NCI-H146 treated with DMSO at 0.1 percent for 48 hours (cell line): Measurements from ENCODE around the gene NHS.
"Not testable (repeated sequence)": the region's sequence is repeated elsewhere in the genome, so short reads cannot be mapped to it uniquely, and the experiment has no call there.

Source experiments
- DNase-seq: peaks from one replicate; lab custom pipeline; 2025; ENCODE audit not compliant: unreplicated experiment; lab: John Stamatoyannopoulos, UW

The NHS gene

DNA sequence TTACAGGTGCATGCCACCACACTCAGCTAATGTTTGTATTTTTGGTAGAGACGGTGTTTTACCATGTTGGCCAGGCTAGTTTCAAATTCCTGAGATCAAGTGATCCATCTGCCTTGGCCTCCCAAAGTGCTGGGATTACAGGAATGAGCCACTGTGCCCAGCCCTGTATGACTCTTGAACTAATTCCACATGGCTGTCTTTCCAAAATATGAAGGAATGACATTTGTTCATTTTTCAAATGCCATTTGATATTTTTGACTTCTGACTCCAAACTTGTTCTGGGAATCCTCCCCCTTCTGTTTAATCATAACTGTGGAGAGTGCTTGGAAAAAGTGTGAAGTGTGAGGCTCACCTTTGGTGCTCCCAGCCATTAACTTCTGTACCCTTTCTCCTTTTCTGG is 119.2 kb downstream of the NHS start:
- DNase-seq, result no peak

DNA sequence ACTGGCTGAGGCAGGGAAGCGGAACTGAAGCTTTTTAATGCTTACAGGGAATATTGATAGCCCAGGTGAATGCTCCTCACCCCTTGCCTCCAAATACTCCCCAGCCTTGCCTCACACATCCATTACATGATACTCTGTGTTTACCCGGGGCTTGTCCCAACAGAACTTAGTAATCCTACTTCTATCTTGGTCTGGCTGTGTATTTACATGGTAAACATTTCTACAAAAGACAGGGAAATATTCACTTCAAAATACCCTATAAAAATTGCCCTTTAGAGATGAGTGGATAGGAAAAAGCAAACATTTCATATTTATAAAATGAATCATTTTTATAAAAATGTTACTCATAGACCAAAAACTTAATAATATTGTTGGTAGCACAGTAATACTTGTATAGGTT is 120.1 kb downstream of the NHS start:
- DNase-seq, result no peak

DNA sequence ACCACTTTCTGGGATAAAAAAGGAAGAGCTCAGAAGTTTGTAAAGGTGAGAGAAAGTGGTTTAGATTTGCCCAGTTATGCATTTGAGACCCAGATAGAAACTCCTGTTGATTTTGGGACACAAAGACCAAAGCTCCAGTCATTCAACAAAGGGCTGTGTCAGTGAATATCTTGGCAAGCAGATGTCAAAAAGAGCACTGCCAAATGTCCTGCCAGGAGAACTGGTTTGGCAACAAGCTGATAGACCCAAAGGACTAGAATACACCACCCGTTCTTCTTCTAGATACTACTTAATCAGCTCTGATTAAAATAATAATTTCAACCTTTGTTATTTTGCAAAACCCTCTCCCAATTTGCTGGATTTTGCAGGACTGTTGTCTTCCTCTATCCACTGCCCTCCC is 121.4 kb downstream of the NHS start:
- DNase-seq, result no peak

DNA sequence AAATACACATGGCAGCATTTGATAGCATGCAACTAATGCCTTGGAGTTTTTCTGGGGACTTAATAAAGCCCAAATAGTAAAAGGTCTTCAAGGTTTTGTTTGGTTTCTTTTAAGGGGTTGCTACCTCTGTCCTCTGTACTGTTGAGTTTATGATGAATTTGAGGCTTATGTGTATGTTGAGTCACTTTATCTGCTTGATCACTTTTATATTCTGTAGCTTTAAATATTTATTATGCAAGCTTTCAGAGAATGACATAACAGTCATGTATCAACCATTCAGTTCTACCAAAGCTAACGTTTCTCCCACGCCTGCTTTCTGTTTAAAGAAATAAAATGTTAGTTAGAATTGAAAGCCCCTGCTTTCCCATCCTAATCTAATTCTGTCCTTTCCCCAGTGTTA is 122.2 kb downstream of the NHS start:
- DNase-seq, result no peak

DNA sequence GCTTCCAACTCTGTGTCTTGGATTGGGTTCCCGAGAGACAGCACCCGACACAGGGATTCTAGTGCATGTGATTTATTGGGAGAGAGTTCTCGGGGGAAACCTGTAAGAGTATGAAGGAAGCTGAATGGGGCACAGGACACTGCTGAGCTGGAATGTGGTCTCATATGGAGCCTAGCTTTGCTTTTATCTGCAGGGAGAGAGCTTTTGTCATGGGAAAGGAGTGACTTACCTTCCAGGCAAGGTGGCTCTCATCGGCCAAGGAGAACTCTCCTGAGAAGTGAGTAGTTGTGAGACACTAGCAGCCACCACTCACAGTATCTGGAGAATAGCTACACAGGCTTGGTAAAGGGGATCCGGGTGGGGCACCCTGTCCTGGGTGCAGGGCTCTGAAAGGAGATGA is 124.5 kb downstream of the NHS start:
- DNase-seq, result no peak

DNA sequence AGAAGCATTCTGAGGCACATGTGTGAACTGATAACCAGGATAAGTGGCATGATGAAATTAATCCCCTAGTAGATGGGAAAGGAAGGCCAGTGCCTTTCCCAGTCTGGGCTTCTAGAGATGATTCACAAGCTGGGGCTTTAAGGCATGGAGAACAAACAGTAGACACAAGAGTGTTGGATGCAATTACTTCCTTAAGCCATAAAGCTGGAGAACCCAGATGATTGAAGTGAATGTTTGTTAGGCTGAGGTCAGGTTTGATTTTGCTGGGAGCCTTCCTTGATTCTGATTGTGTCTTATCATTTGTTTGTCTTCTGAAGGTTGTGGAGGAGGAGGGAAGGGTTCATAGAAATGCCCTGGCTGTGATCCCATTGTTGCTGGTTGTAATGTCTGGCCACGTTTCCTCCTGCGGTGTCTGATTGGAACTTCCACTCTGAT is 125.2 kb downstream of the NHS start:
- DNase-seq, result no peak

DNA sequence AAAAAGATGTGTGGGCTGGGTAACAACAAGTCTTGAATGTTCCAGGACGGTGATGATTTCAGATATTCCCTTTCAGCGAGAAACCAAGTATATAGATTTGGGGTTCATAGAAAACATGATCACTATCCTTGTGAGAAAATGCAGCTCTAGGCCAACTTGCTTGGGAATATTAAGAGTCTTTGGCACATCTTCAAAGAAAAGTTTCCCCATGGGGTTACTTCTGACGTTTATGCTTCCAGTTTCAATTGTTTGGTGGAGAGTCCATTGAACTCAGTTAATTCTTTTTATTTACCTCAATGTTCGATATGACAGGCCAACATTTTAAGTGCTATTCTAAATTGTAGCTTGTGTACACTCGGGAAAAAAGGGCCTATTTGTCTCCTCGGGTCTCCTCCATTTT is 126.7 kb downstream of the NHS start:
- no peak for DNase-seq

DNA sequence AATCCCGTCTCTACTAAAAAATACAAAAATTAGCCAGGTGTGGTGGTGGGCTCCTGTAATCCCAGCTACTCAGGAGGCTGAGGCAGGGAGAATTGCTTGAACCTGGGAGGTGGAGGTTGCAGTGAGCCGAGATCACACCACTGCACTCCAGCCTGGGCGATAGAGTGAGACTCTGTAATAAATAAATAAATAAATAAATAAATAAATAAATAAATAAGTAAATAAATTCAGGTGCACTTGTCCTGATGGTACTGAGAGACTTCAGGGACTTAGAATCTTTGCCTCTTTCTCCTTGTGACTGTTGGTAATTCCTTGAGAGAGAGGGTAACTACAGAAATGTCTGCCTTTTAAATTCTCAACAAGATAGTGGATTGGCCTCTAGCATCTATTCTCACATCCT is 131.4 kb downstream of the NHS start:
- not testable (repeated sequence) for DNase-seq

DNA sequence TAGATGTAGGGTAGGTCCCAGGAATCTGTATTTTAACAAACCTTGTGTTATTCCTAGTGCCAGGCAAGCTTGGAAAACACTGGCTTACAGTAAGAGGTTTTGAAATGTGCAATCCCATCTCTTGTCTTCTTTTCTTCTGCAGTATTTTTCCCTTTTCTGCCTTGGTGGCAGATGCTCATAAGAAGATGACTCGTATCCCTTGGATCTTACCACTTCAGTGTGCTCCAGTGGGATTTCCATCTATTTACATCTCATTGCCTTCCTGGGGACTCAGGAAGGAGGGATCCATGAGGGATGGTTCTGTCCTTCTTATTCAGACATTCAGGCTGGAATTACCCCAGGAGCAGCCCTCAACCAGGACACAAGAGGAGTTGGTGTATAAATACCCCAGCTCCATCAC is 136.6 kb downstream of the NHS start:
- DNase-seq, result no peak

DNA sequence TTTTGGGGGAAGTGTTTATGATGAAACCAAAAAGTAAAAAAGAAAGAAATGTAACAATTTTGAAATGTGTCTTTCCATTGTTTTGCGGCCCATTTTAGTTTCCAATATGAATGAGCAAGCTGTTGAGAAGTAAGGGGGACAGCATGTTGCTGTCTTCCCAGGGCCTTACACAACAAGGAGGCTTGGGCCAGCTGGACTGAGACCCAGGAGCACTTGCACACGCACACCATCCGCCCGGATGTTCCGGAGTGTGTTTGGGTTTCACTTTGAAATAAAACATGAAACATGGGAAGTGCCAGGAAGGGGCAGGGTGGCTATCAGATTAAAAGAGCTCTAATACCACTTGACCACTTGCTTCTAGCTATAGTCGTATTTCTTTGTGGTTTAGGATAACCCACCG is 144.4 kb downstream of the NHS start:
- no peak for DNase-seq

DNA sequence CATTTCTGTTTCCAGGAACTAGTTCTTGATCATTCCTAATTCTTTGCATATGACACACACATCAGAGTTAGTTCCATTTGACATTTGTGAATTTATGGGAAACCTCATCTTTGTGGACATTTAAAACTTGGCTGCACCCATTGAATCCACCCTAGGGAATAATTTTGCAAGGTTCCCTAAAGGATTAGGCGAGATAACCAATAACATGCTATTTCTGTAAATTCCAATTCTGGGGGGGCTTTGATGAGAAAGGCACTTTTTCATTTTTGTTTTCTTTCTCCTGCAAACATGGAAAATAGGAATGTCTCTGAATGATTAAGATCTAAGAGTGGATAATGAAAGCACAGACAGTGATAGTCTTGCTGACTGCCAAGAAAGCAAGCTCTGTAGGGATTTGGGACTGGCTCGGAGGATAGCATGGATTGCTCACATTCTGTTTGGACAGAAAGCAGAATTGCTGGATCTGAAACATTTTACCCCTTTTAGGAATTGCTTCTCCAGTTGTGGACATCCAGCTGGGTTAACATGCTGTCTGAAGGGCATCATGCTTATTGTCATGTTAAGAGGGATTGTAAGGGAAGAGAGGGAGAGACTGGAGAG is 145.1 kb downstream of the NHS start:
- no peak for DNase-seq

DNA sequence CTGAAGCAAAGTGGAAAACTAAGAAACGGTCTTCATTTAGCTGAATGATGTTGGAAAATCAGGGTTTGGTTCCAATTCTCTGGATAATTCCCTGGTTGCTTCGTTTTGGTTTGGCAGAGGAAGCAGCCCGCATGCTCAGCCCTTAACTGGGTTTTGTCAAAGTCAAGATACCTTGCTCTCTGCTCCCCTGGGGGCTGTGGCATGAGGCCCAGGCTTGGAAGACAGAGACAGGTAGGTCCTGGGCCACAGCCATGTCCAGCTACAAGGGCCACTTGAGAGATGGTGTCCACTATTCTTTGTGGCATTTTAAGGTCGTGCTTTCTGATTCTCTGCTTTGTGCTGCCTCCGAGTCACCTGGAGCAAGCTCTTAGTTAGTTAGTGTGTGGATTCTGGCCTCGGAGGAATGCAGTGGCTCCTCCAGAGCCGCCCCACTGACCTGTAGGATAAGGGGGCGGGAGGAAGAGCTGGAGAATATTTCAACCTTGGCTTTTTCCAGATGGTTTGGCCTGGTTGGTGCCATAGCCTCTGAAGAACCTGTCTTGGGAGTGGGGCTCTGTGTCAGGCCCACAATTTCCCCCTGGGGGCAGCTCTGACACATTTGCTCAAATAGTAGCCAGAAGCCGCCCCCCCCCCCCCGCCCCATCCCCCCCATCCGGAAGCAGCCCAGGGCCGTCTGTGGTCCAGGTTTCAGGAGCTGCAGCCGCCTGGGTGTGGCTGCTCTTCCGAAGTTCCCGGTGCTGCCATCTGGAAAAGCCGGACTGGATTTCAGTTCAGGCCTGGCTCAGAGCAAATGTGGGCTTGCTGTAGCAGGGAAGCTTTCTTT is 147.1 kb downstream of the NHS start:
- peak; percentile 5 for DNase-seq

DNA sequence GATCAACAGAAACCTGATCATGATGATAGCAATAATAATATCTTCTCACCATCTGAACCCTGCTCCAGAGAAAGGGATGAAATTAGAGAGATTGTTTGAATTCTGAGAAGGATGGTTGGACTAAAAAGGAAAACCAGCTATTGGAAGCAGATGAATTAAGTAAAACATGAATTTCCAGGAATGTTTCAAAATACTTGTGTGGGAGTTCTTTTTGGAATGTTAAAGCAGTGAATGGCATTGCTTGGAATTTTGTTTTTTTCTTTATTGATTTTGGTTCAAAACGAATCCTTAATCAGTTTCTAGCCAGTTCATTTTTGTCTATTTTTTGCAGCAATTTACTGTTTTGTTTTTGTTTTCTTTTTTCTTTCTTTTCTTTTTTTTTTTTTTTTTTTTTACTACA is 150.3 kb downstream of the NHS start:
- DNase-seq, result no peak

DNA sequence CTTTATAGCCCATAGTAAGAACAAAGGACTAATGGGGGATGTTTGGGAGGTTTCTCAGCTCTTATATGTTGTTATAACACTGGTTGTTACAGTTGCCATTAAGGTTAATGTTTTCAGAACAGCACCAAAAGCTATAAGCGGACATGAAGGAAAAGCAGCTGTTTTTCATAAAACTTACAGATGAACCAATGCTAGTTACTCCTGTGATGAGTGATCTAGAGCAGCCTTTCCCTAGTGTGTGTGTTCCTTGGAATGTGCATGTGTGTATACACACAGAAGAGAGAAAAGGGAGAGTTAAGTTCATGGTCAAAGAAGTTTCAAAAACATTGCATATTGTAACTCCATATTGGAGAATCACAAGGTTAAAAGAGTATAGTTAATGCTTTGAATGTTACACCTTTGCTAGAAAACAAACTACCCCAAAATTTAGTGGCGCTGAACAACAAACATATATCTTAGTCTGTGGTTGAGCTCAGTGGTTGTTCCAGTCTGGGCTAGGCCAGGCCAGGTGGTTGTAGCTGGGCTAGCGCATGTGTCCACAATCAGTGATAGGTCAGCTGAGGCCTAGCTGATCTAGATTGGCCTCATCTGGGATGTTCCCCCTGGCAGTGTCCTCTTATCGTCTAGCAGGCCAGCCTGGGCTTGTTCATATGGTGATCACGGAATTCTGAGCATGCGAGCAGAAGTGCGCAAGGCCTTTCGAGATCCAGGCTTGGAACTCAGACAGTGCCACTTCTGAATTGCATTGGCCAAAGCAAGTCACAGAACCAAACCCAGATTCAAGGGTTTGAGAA is 151.0 kb downstream of the NHS start:
- DNase-seq, result no peak

DNA sequence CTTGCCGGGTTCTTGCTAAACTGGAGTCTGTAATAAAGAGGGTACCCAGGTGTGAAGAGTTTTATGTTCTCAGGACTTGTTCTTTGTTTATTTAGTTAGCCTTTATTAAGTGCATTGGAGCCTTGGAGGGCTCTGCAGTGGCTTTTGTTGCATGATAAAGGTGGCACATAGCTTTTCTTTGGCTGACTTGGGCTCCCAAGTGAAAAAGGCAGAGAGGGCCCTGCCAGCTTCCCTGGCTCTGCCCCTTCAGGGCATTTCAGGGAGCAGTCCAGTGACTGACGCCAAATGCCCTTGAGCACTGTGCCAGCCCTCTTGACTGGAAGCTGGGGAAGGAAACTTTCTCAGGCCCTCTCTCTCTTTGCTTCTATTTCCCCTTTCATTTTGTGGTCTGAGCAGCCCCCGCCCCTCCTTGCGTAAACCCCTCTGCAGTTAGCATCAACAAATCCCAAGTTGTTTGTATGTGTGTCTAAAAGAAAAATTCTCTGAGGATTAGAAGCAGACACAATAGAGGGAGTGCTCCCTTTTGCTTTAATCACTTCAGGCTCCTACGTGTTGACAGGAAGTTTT is 152.2 kb downstream of the NHS start:
- DNase-seq, result no peak

DNA sequence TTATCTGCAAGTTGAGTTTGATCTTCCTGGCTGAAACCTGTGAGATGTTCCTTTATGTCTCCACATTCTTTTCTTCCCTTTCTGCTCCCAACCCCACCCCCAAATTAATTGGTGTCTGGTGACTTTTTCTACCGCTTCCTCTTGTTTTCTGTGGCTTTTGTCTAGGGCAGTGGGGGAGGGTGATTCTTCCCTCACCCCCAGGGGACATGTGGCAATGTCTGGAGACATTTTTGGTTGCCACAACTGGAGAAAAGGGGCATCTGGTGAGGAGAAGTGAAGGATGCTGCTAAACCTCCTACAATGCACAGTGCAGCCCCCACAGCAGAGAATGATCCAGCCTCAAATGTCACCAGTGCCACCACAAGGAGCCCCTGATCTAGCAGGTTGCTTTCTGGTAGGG is 152.9 kb downstream of the NHS start:
- DNase-seq, result no peak

DNA sequence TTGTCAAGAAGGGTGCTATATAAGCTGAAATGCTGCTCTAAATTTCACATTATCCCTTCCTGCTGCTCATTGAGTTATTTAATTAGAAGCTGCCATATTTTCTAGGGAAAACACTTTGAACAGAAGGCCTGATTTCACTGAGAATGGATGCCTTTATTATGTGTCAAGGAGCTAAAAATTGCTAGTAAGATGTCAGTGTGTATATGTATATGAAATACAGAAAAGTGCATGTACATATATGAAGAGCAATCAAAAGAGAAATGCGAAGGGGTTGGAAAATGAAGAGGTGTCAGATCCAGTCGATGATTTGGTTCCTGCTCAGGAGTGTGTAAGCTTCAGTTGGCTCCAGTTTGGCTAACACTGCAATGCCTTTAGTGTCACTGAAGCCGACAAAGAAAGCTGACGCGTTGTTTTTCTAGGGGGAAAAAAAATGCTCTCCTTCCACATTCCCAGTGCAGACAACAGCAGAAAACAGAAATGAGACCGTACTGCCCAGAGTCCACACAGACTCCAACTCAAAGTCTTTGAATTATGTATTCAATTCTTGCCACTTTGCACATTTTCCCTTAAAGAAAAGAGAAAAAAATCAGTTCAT is 154.2 kb downstream of the NHS start:
- DNase-seq, result no peak

DNA sequence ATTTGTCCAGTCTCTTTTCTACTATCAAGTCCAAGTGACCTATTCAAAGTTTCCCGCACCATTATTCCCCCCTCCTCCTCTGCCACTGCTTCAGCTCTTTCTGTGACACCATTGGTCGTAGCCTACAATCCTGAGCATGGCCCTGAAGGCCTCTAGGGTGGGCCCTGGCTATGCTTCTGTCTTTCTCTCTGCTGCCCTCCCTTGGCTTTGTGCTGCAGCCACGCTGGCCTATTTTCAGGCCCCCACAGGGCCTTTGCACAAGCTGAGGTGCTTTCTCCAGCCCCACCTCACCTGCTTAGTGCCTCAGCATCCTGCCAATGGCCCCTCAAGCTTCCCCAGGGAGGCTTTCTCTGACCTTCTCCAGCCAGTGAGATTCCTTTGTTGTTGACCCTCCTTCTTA is 156.5 kb downstream of the NHS start:
- no peak for DNase-seq

DNA sequence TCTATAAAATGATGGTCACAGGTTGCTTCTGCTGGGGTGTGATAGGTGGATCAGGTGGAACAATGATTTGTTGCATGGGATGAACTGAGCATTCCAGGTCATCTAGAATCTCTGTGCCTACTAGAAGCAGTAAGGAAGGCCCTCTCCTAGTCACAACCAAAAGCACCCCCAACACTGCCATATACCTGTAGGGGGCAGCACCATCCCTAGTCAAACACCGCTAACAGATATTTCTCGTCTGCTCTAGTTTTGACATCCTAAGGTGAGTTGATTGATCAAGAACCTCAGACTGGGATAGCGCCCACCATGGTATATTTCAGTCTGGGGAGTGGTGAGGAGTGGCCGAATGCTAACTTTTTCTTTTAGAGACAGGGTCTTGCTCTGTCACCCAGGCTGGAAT is 160.2 kb downstream of the NHS start:
- no peak for DNase-seq

DNA sequence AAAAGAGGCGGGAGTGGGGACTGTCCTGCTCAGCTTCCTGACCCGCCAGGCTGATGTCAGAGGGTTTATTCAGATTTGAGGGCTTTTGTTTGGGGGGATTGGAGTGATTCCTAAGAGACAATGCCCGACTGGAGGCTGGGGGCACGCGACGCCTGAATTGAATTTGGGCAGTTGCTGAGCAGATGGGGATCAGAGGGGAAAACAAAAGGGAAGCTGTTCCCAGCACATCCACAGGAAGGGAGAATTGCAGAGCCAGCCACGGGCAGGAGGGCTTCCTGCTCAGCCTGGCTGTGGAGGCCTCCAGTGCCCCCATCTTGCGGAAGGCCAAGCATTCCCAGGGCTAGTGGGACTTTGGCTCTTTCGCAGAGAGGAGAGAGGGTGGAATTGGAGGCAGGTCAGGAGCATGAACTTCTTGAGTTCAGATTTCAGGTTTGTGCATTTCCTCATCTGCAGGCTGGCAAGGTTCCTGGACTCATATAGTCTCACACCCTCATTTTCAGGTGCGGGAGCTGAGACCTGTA is 162.8 kb downstream of the NHS start:
- no peak for DNase-seq

DNA sequence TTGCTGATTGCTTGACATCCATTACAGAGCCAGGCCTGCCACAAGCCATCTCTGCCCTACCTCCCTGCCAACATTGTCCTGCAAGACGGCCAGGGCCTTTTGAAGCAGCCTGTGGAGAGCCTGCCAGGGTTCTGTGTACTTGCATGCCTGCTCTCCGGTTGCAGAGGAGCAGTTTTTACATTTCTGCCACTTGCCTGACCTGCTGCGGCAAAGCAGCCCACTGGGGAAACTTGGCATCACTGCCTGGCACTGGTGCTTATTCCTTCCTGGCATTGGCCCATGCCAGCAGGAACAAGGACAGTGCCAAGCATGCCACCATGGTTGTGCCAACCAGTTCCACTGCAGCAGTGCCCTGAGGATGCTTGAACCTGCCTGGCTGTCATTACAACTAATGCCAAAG is 167.1 kb downstream of the NHS start:
- DNase-seq, result no peak
